COLO829 (cell line): ENCODE measurements around the gene POLR3A.
"Not testable (repeated sequence)": the region's sequence is repeated elsewhere in the genome, so short reads cannot be mapped to it uniquely, and the experiment has no call there.

Experiments
- DNase-seq: peaks from one replicate; pipeline ENCODE4 v3.0.0; 2012; ENCODE audit warnings: low spot score

POLR3A gene

DNA sequence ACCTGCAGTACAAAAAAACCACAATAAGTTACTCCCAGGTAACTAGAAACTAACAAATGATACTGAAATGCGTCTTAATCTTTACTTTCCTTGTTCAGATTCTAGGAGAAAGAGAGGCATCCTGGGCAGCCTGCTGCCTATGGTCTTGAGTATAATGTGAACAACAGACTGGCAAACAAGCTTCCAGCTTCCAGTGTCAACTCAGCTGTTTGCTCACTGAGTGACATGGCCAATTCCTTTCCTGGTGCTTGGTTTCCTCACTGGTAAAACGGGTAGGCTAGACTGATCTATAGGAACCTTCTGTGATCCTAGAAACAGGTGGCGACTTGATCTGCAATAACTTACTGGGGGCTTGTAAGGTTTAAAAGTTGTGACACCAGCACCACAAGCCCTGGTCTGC is 10.1 kb downstream of the POLR3A start:
- no peak for DNase-seq

GRCh38 chr10:78017856-78018255 is 11.5 kb downstream of the POLR3A start:
- DNase-seq: no peak

- no peak for DNase-seq
These were observed 13.8 kb downstream of the POLR3A start for GRCh38 chr10:78015546-78015945.

DNA sequence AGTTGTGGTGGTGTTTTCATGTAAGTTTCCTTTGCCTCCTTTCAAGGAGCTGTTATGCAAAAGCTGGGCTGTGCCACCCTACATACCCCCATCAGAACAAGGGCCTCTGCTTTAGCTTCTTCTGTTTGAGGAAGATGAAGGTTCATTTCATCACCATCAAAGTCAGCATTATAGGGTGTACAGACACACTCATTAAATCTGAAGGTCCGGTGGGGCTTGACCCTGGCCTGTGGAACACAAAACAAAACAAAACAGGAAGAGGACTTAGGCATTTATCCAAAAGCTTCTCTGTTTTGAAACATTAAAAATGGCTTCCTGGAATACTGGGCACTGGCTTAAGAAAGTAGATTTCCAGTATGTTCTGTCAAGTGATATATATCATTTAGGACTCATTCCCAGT is 15.8 kb downstream of the POLR3A start:
- DNase-seq: no peak

DNA sequence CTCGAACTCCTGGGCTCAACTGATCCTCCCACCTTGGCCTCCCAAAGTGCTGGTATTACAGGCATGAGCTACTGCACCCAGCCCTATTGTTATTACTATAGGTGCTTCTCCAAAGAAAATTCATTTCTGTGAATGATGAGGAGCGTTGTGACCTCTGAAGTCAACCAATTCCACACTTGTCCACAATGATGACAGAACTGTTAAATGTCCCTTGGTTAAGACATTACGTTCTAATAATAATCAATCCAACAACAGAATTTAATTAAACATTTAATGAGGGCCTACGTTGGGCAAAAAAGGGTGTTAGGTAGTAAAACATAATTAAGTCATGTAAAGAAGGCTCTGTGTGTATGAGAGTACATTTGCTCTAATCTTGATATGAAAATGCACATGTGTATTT is 18.2 kb downstream of the POLR3A start:
- DNase-seq: no peak

GRCh38 chr10:78010278-78010677 is 19.0 kb downstream of the POLR3A start:
- no peak for DNase-seq

DNA sequence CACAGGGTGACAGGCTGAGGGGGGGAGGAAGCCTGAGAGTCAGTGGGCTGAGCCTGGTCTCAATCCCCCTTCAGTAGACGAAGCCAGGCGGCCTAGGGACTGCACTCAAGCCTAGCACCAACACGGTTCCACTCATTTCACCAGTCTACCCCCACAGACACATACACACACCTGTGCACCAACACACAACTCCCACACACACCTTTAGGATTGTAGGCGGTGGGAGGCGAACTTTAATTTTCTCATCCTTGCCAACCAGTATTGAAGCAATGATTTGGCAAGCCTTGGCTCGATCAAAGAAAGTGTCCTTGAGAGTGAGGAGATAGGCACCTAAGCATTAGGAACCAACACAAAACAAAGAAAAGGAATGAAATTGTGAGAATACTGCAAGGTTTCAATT is 19.7 kb downstream of the POLR3A start:
- DNase-seq: no peak

GRCh38 chr10:78007172-78007571 is 22.1 kb downstream of the POLR3A start:
- no peak for DNase-seq

DNA sequence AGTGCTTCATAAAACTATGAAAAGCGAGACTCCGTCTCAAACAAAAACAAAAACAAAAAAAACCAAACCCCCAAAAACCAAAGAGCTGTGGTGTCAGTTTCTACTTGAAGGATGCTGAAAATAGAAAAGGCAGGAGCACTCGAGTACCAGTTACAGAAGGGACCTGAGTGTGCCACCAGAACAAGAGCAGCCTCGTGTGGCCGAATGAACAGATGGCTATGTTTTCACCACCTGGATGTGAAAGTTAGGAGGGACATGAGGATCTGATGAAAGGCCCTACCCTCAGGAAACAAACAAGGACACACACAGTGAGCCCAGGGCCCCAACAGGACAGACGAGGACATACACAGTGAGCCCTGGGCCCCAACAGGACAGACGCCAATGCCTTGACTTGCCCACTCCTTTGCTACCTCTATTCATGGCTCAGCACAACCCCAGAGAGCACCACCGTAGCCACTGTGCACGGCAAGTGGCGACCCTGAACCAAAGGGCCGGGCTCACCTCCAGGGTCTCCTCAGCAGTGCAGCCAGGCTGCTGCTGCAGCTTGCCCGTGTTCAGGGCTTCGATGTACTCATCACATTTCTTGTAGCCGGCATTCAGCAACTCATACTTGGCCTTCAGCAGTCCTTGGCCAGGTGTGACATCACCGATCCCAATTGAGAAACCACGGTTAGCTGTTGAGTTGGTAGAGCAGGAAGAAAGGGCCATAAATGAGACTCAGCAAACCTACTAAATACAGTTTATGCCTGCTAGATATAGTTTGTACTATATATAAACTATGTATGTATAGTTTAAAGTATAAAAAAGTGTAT is 24.9 kb downstream of the POLR3A start:
- no peak for DNase-seq

GRCh38 chr10:78002541-78003288 is 26.6 kb downstream of the POLR3A start:
- no peak for DNase-seq

- no peak for DNase-seq
These were observed 28.3 kb downstream of the POLR3A start for GRCh38 chr10:78000956-78001472.

DNA sequence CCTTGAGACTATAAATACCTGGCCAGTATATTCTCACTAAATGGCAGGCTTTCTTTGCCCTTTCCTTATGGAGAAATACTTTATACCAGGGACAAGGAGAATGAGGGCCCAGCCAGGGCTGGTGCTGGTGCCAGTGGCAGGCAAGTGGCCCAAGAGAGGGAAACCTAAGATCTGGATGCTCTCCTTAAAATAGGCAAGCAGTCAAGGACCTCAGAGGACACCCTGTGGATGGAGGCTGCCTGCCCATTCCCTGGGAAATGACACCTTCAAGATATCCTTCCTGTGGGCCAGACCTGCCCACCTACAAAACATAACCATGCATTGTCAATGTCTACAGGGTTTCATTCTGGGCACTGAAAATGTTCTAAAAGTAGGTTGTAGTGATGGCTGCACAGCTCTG is 29.1 kb downstream of the POLR3A start:
- no peak for DNase-seq

DNA sequence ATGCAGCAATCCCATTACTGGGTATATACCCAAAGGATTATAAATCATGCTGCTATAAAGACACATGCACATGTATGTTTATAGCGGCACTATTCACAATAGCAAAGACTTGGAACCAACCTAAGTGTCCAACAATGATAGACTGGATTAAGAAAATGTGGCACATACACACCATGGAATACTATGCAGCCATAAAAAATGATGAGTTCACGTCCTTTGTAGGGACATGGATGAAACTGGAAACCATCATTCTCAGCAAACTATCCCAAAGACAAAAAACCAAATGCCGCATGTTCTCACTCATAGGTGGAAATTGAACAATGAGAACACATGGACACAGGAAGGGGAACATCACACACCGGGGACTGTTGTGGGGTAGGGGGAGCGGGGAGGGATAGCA is 30.5 kb downstream of the POLR3A start:
- not testable (repeated sequence) for DNase-seq

GRCh38 chr10:77993620-77994019 is 35.7 kb downstream of the POLR3A start:
- DNase-seq: no peak

DNA sequence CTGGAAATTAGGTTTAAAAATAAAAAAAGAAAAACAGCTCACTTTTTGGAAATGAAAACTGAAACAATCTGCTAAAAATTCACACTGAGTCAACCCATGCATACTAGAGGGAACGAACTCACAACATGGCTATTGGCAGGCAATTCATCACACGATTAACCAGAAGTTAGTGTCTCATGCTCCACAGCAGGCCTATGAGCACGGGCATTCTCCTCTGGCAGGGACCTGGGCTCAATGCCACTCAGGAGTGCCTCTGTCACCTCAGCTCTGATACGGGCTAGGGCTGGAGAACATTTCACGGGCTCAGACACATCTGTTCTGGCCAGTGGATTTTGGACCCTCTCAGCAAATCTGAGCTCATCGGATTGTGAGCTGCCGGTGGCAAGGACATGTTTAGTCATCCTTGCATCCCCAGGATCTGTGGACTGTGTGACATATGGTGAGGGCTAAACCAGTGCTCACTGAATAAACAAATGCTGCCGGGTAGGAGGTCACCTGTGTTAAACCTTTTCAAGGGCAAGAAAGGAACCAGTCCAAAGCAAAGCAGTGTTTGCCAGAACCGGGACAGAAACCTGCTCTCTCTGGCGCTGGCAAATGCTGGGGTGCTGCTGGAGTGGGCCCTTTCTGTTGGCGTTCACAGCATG is 40.1 kb downstream of the POLR3A start:
- no peak for DNase-seq

DNA sequence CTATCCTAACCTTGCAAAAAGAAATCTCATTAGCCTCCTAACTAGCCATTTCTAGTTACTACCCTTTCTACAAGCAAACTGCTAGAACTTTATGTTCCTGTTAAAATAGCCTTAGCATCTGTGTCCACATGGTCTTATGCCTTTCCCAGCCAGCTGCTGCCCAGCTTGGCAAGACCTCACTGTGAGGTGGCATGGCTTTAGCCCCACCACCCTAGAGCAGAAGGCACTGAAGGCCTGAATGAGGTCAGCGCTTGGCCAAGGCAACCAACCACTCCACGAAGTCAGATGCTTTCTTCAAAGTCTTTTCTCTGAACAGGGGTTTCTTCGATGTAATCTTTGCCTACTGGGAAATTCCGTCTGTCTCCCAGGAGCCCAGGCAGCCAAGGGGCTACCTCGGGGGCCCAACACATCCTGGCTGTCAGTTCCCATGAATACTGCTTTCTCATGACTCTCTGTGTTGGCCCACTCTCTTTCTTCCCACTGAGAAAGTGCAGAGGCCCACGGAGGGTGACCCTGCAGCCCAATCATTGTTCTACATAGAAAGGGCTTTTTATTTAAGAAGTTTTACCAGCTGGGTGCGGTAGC is 41.6 kb downstream of the POLR3A start:
- DNase-seq: no peak

- DNase-seq: no peak
These were observed 44.3 kb downstream of the POLR3A start for GRCh38 chr10:77984986-77985385.

- peak; percentile 63 for DNase-seq
These were observed 45.7 kb downstream of the POLR3A start for GRCh38 chr10:77983384-77984341.

GRCh38 chr10:77981281-77981680 is 48.0 kb downstream of the POLR3A start:
- no peak for DNase-seq

GRCh38 chr10:77979221-77979620 is 50.1 kb downstream of the POLR3A start:
- no peak for DNase-seq

DNA sequence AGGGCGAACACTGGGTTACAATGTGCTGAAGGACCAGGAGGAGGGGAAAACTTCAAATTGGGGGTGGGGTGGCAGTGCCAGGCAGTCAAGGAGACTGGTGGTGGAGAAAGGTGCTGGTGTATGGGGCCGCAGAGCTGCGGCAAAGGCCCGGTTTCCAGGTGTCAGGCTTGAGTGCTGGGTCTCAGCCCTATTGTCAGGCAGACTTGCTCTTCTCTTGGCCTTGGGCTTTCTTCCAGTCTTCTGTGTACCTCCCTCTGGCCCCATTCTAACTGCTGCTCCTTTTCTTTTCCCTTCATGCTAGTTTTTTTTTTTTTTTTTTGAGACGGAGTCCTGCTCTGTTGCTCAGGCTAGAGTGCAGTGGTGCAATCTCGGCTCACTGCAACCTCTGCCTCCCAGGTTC is 51.0 kb downstream of the POLR3A start:
- DNase-seq: no peak
